Astrocyte (in vitro differentiated cells and primary cell): ENCODE measurements around the gene KIF1C. TPM values are rescaled to one million over a fixed set of nuclear protein-coding genes. Genes with fewer than 3 reads are reported as not detected.

Experiments used
- DNase-seq: peaks from one replicate; pipeline ENCODE4 v3.0.0-alpha.2; 2010; ENCODE audit warnings: low read depth
- FAIRE-seq: peaks from 2 replicates; lab custom pipeline; 2011; peaks lifted over from hg19 to GRCh38; lab: Jason Lieb, UNC
- H2AFZ ChIP-seq: 2 replicates; pipeline ENCODE4 v1.6.0; 2012; ENCODE audit warnings: low read depth, low read length, inconsistent platforms
- H3K27ac ChIP-seq: 2 replicates; pipeline ENCODE4 v1.5.1; 2011; ENCODE audit warnings: low read depth, low read length, inconsistent platforms
- H3K27me3 ChIP-seq: 2 replicates; pipeline ENCODE4 v1.6.0; 2011; ENCODE audit warnings: low read length, inconsistent platforms; ENCODE audit not compliant: insufficient read depth
- H3K36me3 ChIP-seq: 2 replicates; pipeline ENCODE4 v1.5.1; 2011; ENCODE audit warnings: low read length, inconsistent platforms; ENCODE audit not compliant: insufficient read depth
- H3K4me1 ChIP-seq: 2 replicates; pipeline ENCODE4 v1.5.1; 2011; ENCODE audit warnings: low read length, inconsistent platforms; ENCODE audit not compliant: insufficient read depth
- H3K4me2 ChIP-seq: 2 replicates; pipeline ENCODE4 v1.6.0; 2012; ENCODE audit warnings: low read length, inconsistent platforms
- H3K4me3 ChIP-seq: 2 replicates; pipeline ENCODE4 v1.5.1; 2011; ENCODE audit warnings: low read depth, mild to moderate bottlenecking, low read length, inconsistent platforms; ENCODE audit not compliant: insufficient read depth
- H3K79me2 ChIP-seq: 2 replicates; pipeline ENCODE4 v1.6.0; 2012; ENCODE audit warnings: mild to moderate bottlenecking, low read length, inconsistent platforms; ENCODE audit not compliant: insufficient read depth
- H3K9ac ChIP-seq: 2 replicates; pipeline ENCODE4 v1.6.0; 2012; ENCODE audit warnings: mild to moderate bottlenecking, low read length, inconsistent platforms
- H3K9me3 ChIP-seq: 2 replicates; pipeline ENCODE4 v1.5.1; 2012; ENCODE audit warnings: low read depth, mild to moderate bottlenecking, low read length, inconsistent platforms; ENCODE audit not compliant: insufficient read depth
- H4K20me1 ChIP-seq: 2 replicates; pipeline ENCODE4 v1.6.0; 2012; ENCODE audit warnings: low read length, inconsistent platforms; ENCODE audit not compliant: insufficient read depth
- H3K27ac Mint-ChIP-seq: one replicate; pipeline ENCODE4 v1.8.0; 2021; ENCODE audit warnings: mild to moderate bottlenecking, mixed read lengths; ENCODE audit not compliant: unreplicated experiment
- H3K27me3 Mint-ChIP-seq: one replicate; pipeline ENCODE4 v1.8.0; 2021; ENCODE audit warnings: low read depth, mixed read lengths; ENCODE audit not compliant: unreplicated experiment
- H3K36me3 Mint-ChIP-seq: one replicate; pipeline ENCODE4 v1.8.0; 2021; ENCODE audit warnings: low read depth, mixed read lengths; ENCODE audit not compliant: unreplicated experiment
- H3K4me1 Mint-ChIP-seq: one replicate; pipeline ENCODE4 v1.8.0; 2021; ENCODE audit warnings: low read depth, mixed read lengths; ENCODE audit not compliant: unreplicated experiment
- H3K4me3 Mint-ChIP-seq: one replicate; pipeline ENCODE4 v1.8.0; 2021; ENCODE audit warnings: mild to moderate bottlenecking, moderate library complexity, mixed read lengths; ENCODE audit not compliant: unreplicated experiment
- H3K9me3 Mint-ChIP-seq: one replicate; pipeline ENCODE4 v1.8.0; 2021; ENCODE audit warnings: mild to moderate bottlenecking, mixed read lengths; ENCODE audit not compliant: unreplicated experiment
- EZH2 ChIP-seq: IDR thresholded peaks from 2 replicates; pipeline ENCODE4 v1.6.1; 2012; ENCODE audit warnings: mild to moderate bottlenecking, low read length, inconsistent platforms; ENCODE audit not compliant: insufficient read depth
- total RNA-seq: library from RNA; stranded (reverse); gene quantifications from 2 replicates; pipeline ENCODE4 v1.2.1, GENCODE V29; 2021
- TF ChIP-seq, protein P1 (sequence below): IDR thresholded peaks from 2 replicates; pipeline ENCODE4 v1.5.1; 2011; ENCODE audit warnings: low read depth, mild to moderate bottlenecking, inconsistent platforms, low read length, moderate library complexity; ENCODE audit not compliant: insufficient read depth

Gene KIF1C
- total RNA-seq, 1 donor from 2014 or later, result 109 TPM

GRCh38 chr17:4966844-4967538, 30.8 kb upstream of the KIF1C start:
- Histone ChIP-seq H4K20me1 (peaks cover 22% of the 10 kb centered on the region), H3K27ac (peak overlapping the region; percentile 97), H3K4me2 (peak overlapping the region; percentile 95), H3K27me3 (no peaks in the 10 kb centered on the region), H3K9ac (peak overlapping the region; percentile 93), H3K9me3 (no peaks in the 10 kb centered on the region), H3K4me1 (peaks cover 33% of the 10 kb centered on the region), H3K4me3 (peak overlapping the region; percentile 87), H3K79me2 (peaks cover 48% of the 10 kb centered on the region), H2AFZ (peak overlapping the region; percentile 75), H3K36me3 (peaks cover 4% of the 10 kb centered on the region)
- Mint-ChIP-seq H3K36me3 (peaks cover 22% of the 10 kb centered on the region), H3K4me3 (no peak overlapping the region), H3K27me3 (no peaks in the 10 kb centered on the region), H3K9me3 (peaks cover 5% of the 10 kb centered on the region), H3K4me1 (peaks cover 29% of the 10 kb centered on the region), H3K27ac (no peak overlapping the region)
- DNase-seq (peak; percentile 100), FAIRE-seq (peak; percentile 90)
- no peak for TF ChIP-seq EZH2
- TF ChIP-seq, protein P1, sequence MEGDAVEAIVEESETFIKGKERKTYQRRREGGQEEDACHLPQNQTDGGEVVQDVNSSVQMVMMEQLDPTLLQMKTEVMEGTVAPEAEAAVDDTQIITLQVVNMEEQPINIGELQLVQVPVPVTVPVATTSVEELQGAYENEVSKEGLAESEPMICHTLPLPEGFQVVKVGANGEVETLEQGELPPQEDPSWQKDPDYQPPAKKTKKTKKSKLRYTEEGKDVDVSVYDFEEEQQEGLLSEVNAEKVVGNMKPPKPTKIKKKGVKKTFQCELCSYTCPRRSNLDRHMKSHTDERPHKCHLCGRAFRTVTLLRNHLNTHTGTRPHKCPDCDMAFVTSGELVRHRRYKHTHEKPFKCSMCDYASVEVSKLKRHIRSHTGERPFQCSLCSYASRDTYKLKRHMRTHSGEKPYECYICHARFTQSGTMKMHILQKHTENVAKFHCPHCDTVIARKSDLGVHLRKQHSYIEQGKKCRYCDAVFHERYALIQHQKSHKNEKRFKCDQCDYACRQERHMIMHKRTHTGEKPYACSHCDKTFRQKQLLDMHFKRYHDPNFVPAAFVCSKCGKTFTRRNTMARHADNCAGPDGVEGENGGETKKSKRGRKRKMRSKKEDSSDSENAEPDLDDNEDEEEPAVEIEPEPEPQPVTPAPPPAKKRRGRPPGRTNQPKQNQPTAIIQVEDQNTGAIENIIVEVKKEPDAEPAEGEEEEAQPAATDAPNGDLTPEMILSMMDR, result no peak

DNA sequence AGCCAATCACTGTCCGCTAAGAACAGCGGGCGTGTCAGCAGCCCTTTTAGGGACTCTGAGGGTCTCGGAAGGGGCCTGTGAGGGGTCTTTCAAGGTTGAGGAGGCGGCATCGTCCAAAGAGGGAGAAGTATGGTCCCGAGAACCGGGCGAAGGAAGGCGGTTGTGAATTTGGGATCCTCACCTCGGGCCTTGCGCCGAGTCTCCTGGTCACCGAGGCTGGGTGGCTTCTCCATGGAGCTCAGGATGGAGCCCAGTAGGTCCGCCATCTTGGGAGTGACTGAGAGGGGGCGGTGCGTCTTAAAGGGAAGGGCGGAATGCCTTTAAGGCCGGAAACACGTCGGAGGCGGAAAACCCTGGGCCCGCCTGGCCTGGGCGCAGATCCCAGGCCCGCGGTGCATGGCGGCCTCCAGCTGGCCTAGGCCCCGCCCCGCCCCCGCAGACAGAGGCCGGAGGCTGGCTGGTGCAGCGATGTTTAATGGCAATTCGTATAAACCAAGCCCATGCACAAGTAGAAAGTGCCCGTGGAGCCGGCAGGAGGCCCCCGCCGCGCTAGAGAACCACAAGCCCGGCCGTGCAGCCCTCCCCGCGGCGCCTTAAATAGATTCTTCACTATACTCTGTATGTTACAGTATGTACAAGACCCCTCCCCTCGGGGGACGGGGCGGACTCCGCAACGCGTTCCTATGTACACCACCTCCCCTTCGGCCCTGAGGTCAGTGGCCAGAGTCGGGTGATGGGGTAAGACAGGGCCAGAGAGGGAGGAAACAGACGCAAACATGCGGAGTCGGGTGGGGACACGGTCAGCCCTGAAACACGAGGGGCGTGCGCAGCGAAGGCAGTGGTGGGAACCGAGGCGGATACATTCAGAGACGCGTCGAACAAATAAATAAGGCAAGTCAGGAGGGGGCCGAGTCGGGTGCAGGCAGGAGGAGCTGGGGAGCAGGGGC, 29.9 kb upstream of the KIF1C start, which contains the start of gene SPAG7:
Gene SPAG7, minus strand, starts transcription at position 279 of the 947 bp plus-strand sequence. Its CDS starts 13 bp downstream, at position 266.
- DNase-seq, result peak; percentile 94
- Histone ChIP-seq H4K20me1 (peaks cover 27% of the 10 kb centered on the region), H3K36me3 (peaks cover 4% of the 10 kb centered on the region), H3K9me3 (no peaks in the 10 kb centered on the region), H3K9ac (peak within 1 kb of the TSS; percentile 93), H3K27me3 (no peaks in the 10 kb centered on the region), H3K27ac (peak within 1 kb of the TSS; percentile 97), H3K4me1 (peaks cover 33% of the 10 kb centered on the region), H3K4me2 (peak within 1 kb of the TSS; percentile 95), H2AFZ (peak within 1 kb of the TSS; percentile 75), H3K79me2 (peaks cover 54% of the 10 kb centered on the region), H3K4me3 (peak within 1 kb of the TSS; percentile 87)
- no peak within 1 kb of the TSS for H3K4me3 Mint-ChIP-seq
- H3K4me1 Mint-ChIP-seq, result peaks cover 29% of the 10 kb centered on the region
- no peak within 1 kb of the TSS for H3K27ac Mint-ChIP-seq
- no peak for FAIRE-seq
- no peaks in the 10 kb centered on the region for H3K27me3 Mint-ChIP-seq
- H3K36me3 Mint-ChIP-seq, result peaks cover 22% of the 10 kb centered on the region
- TF ChIP-seq, protein P1, result no peak
- peaks cover 5% of the 10 kb centered on the region for H3K9me3 Mint-ChIP-seq
